ENCODE results near the gene SHC3.

SHC3 gene

DNA sequence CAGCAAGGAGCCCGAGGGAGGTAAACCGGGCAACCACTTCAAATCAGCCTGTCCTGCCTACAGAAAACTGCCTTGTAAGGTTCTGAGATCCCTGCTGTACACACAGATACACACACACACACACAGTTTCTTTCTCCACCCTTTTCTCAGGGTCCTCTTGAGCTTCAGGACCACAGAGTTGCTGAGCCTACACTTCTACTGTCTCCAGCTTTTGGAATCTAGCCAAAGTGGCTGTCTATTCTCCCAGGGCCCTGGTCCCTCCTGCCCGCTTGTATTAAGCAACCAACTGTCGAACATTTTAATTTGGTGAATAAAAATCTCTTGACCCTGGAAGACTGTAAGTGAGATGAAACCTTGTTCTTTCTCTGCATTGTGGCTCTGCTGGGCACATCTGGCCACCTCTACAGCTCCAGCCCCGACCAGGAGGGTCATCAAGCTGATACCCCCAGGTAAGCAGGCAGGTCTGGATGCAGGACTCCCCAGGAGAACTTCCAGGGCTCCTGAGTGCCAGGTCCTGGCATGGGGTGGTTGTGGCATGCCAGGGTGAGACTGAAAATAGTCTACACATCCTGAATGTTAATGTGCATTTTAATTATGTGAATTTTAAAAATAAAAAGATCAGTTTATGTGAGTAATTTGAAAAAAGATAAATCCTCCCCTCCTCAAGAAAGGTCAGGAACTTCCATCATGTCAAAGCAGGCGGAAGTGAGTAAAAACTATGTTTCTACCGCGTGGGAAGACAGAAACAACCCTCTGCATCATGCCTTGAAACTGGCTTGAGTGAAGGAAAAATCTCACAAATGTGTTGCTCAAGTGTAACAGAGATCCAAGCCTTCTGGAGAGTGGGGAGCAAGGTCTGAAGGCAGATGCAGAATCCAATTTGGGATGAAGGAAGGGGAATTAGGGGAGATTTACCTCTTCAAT is 202.4 kb downstream of the SHC3 start:
- no peak for DNase-seq

GRCh38 chr9:88974641-88975040 is 204.0 kb downstream of the SHC3 start:
- no peak for DNase-seq

GRCh38 chr9:88973281-88974045 is 205.2 kb downstream of the SHC3 start:
- no peak for DNase-seq

DNA sequence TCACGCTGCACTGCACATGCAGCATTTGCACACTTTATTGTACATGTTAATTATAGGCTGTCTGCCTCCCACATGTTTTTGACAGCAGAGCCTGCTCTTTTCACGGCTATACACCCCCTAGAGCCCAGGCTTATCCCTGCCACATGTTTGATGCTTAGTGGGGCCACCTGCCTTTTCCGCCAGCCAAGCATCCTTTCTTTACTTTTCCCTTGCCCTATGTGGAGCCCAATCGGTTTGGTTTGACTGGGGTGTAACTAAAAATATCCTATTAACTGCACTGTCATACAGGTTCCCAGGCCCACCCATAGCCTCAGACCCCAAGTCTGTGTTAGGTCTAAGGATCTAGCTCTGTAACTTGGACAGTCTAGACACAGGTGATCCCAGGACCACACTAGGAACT is 206.2 kb downstream of the SHC3 start:
- no peak for DNase-seq

DNA sequence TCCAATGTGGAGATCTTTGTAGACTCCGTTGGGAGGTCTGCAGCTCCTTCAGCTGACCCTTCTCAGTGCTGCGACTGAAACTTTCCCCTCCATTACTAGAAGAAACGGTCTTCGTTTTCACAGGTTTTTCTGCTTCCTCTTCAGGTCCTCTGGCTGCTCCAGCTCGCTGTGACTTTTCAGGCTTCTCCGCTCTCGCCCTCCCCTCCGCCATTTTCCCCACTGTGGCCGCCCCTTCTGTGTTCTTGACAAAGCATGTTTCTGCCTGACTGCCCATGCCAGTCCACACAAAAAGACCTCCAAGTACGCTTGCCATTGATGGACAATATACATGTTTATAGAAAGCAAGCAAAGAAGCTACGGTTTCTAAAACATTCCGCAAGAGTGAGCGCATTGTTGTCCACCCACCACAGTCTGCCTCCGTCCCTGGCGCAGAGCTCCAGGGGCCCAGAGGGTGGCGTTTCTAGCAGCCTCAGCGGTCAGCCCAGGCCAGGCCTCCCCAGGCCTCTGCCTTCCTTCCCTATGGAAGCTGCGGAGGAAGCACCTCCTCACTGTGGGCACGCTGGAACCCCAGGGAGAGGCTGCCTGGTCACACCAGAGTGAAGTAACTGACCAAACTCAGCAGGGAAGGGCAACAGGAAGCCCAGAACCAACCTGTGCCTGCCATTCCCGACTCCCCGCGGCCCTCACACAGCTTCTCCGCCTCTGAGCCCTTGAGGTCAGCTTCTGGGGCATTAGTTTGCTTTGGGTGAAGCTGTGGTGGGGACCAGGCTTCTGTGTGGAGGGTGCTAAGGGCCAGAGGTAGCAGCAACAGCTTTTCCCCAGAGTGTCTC is 207.3 kb downstream of the SHC3 start:
- DNase-seq = no peak

- no peak for DNase-seq
Observed at GRCh38 chr9:88969646-88970373, 208.8 kb downstream of the SHC3 start.

GRCh38 chr9:88968799-88969198 is 209.8 kb downstream of the SHC3 start:
- DNase-seq = no peak

DNA sequence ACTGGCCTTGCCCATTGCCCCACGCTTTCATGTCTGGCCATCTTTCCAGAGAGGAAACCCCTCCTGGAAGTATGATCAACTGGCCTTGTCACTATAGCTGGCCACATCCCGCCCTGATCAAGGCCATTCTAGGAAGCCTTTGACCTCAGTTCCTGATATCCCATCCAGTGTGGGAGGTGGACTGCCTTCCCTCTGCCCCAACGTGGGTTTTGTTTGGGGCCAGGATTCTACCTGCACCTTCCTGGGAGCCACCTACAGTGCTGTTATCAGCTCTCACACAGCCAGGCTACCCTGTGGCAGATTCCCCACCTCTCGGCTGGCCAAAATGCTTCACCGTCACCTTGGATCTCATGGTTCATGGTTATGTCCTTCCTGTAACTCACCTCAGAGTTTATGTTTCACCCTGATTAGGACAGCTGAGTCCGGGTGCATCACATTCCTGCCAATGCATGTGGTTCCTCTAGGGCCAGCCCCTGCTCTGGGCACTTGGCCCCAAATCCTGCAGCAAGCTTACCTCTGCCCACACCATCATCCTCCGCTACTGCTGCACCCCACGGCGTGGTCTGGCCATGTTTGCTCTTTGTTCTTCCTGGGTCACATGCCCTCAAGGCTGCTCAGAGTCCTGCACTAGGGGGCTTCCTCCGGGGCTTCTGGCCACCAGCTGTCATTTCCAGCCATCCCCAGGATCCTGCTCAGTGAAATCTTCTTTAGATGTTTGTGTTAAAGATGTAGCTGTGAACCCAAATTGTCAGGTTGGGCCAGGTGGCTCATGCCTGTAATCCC is 211.5 kb downstream of the SHC3 start:
- no peak for DNase-seq

- DNase-seq = no peak
Observed at GRCh38 chr9:88965473-88965872, 213.1 kb downstream of the SHC3 start.

- no peak for DNase-seq
Observed at GRCh38 chr9:88960632-88961031, 218.0 kb downstream of the SHC3 start.

DNA sequence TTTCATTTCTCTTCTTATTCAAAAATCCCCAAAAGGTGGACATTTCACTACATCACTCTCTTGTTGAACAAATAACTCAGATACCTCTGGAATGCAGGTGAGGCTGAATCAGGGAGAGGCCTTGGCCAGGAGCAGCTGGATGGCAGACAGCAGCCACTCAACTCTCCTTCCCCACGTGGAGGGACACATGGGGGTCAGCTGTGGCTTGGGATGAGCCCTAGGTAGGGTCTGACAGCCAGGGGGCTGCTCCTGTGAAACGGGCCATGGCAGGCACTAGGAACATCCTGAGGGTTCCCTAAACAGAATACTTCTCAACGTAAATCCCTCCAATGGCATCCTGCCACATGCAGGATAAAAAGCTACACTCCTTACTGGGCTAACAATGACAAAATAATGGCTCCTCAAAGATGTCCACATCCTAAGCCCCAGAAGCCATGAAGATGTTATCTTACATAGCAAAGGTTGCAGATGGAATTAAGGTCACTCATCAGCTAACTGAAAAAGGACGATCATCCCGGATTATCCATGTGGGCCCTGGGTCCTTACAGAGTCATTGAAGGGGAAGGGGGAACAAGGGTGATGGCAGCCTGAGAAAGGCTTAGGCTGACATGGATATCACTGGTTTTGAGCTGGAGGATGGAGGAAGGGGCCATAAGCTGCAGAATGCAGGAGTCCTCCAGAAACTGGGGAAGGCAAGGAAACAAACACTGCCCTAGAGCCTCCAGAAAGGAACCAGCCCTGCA is 218.7 kb downstream of the SHC3 start:
- DNase-seq = no peak

DNA sequence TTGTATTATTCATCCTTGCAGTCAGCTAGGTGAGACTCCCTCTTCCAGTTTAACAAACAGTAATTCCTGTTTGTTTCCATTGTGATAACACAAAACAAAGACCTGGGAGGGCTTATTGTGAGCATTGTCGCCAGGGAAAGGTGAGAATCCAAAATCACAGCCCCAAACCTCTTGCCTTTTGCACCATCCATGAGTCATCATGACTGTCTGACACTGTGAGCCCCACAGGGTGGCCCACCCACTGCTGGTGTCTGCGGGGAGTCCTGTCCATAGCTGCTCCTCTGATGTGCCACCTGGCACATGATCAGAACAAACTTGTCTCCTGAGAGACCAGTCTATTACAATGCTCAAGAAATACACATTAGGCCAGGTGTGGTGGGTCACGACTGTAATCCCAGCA is 221.1 kb downstream of the SHC3 start:
- no peak for DNase-seq

All from NCI-H2227 treated with DMSO at 0.1 percent for 48 hours (cell line).